ENCODE data around the gene SMPD2. TPM values are rescaled to one million over a fixed set of nuclear protein-coding genes. Genes with fewer than 3 reads are reported as not detected.

The SMPD2 gene
- total and polyA plus RNA-seq, 2 experiments from 2014 or later = 5.6 to 10.9 TPM

- Histone ChIP-seq H2AFZ (no peak overlapping the region), H3K79me2 (replicated peaks; ENCODE audit: insufficient read depth) (no peaks in the 10 kb centered on the region), H3K27ac (ENCODE audit: low read depth) (no peak overlapping the region), H3K4me1 (ENCODE audit: insufficient read depth) (no peaks in the 10 kb centered on the region), H3F3A (replicated peaks; ENCODE audit: low read depth) (no peaks in the 10 kb centered on the region), H3K4me3 (no peak overlapping the region), H3K27me3 (ENCODE audit: insufficient read depth) (no peaks in the 10 kb centered on the region), H3K36me3 (ENCODE audit: insufficient read depth) (no peaks in the 10 kb centered on the region), H3K4me2 (no peak overlapping the region), H3K9me2 (ENCODE audit: insufficient read depth) (peaks cover 7% of the 10 kb centered on the region; the same call in 1 of the 2 replicates), H4K20me1 (replicated peaks; ENCODE audit: insufficient read depth) (no peaks in the 10 kb centered on the region)
- DNase-seq (ENCODE audit: low spot score) (no peak), ATAC-seq (no peak)
- no peaks in the 10 kb centered on the region for H3K27me3 Mint-ChIP-seq (ENCODE audit: insufficient read depth, low read depth, poor library complexity)
- no peak overlapping the region for H3K4me3 Mint-ChIP-seq
- no peak for TF ChIP-seq ZNF331 (CRISPR knock-in tag; IDR thresholded peaks at IDR 0.05; ENCODE audit: low read depth)
- TF ChIP-seq POLR2AphosphoS5 (IDR thresholded peaks at IDR 0.05; ENCODE audit: low read depth) = no peak
- no peak for TF ChIP-seq JUNB (IDR thresholded peaks at IDR 0.05; ENCODE audit: unreplicated experiment)
- TF ChIP-seq EZH2phosphoT487 (IDR thresholded peaks at IDR 0.05; ENCODE audit: unreplicated experiment) = no peak
- TF ChIP-seq REST (IDR thresholded peaks at IDR 0.05; ENCODE audit: unreplicated experiment) = no peak
- no peak for TF ChIP-seq ZNF114 (CRISPR knock-in tag; IDR thresholded peaks at IDR 0.05)
- no peak for TF ChIP-seq EZH2 (IDR thresholded peaks at IDR 0.05; ENCODE audit: low read depth, unreplicated experiment)
- TF ChIP-seq ZNF462 (CRISPR knock-in tag; IDR thresholded peaks at IDR 0.05) = no peak
- no peak for TF ChIP-seq CTCF (conservative IDR thresholded peaks at IDR 0.05; ENCODE audit: low read depth in 2 of 2)
- no peak for TF ChIP-seq NANOG (IDR thresholded peaks at IDR 0.05; ENCODE audit: borderline replicate concordance)
- TF ChIP-seq CREB1 (CRISPR knock-in tag; IDR thresholded peaks at IDR 0.05; ENCODE audit: low read depth) = no peak
- TF ChIP-seq STAT1 (IDR thresholded peaks at IDR 0.05; ENCODE audit: unreplicated experiment) = no peak
- TF ChIP-seq ETS1 (IDR thresholded peaks at IDR 0.05) = no peak
- H3K36me3 Mint-ChIP-seq (ENCODE audit: low read depth) = no peaks in the 10 kb centered on the region
- H3K4me1 Mint-ChIP-seq = no peaks in the 10 kb centered on the region
- H3K27ac Mint-ChIP-seq = no peak overlapping the region
- H3K9me3 Mint-ChIP-seq = no peaks in the 10 kb centered on the region
Observed at GRCh38 chr6:109421184-109421583, 19.3 kb upstream of the SMPD2 start.

Data from GM23338 (cell line).